Common myeloid progenitor, CD34-positive (primary cell): ENCODE data around the gene CCDC30.
"Not testable (repeated sequence)": the region's sequence is repeated elsewhere in the genome, so short reads cannot be mapped to it uniquely, and the experiment has no call there.

Source experiments
- CTCF ChIA-PET: fragments of 350-600 bp; sonication (Branson Sonifier 250); formaldehyde crosslinking; loops from one replicate; lab custom pipeline; 2021; ENCODE audit warnings: antibody characterized with exemption; lab: Charles Lee
- POLR2A ChIA-PET: fragments of 350-600 bp; sonication (Branson Sonifier 250); formaldehyde crosslinking; loops from one replicate; lab custom pipeline; 2021; ENCODE audit warnings: antibody characterized with exemption; lab: Charles Lee
- DNase-seq, 3 donors: peaks; one replicate each; pipeline versions ENCODE4 v3.0.0 to v3.0.0-alpha.2; 2013
- H3K27ac ChIP-seq, 2 experiments: 1 replicate in 1 of 2; 2 replicates in 1 of 2; pipeline ENCODE4 v1.7.0; 2013; ENCODE audit warnings: inconsistent platforms in 2 of 2, low read length in 2 of 2, mild to moderate bottlenecking in 2 of 2, low read depth in 1 of 2, moderate library complexity in 1 of 2; ENCODE audit not compliant: severe bottlenecking in 2 of 2, insufficient read depth in 1 of 2, poor library complexity in 1 of 2
- H3K27me3 ChIP-seq, 5 experiments: replicated peaks in 2 of 5; 1 replicate in 3 of 5; 2 replicates in 2 of 5; pipeline versions ENCODE4 v1.6.1 to v1.7.0; 2013; ENCODE audit warnings: low read length in 4 of 5, mild to moderate bottlenecking in 2 of 5, moderate library complexity in 2 of 5, inconsistent platforms in 1 of 5; ENCODE audit not compliant: insufficient read depth in 5 of 5, control insufficient read depth in 4 of 5
- H3K36me3 ChIP-seq, 4 experiments: 1 replicate in 2 of 4; 2 replicates in 2 of 4; pipeline versions ENCODE4 v1.6.1 to v1.7.0; 2013; ENCODE audit warnings: low read length in 3 of 4, control low read depth in 1 of 4, mild to moderate bottlenecking in 1 of 4; ENCODE audit not compliant: control insufficient read depth in 4 of 4, insufficient read depth in 4 of 4
- H3K4me1 ChIP-seq, 4 experiments: 1 replicate in 3 of 4; 2 replicates in 1 of 4; pipeline versions ENCODE4 v1.6.1 to v1.7.1; 2013; ENCODE audit warnings: low read length in 3 of 4, mild to moderate bottlenecking in 3 of 4, control low read depth in 1 of 4, inconsistent platforms in 1 of 4, moderate library complexity in 1 of 4; ENCODE audit not compliant: control insufficient read depth in 4 of 4, insufficient read depth in 4 of 4; ENCODE audit errors: control extremely low read depth in 1 of 4
- H3K4me3 ChIP-seq, 7 experiments: 1 replicate in 4 of 7; 2 replicates in 3 of 7; pipeline versions ENCODE4 v1.5.1 to v1.7.0; 2013; ENCODE audit warnings: mild to moderate bottlenecking in 7 of 7, low read length in 6 of 7, moderate library complexity in 6 of 7, inconsistent platforms in 2 of 7, low read depth in 2 of 7, control low read depth in 1 of 7; ENCODE audit not compliant: insufficient read depth in 4 of 7, control insufficient read depth in 1 of 7; ENCODE audit errors: extremely low read depth in 1 of 7
- H3K9me3 ChIP-seq, 5 experiments: 1 replicate in 4 of 5; 2 replicates in 1 of 5; pipeline versions ENCODE4 v1.6.1 to v1.7.1; 2013; ENCODE audit warnings: low read length in 4 of 5, mild to moderate bottlenecking in 2 of 5, inconsistent platforms in 1 of 5, low read depth in 1 of 5, moderate library complexity in 1 of 5; ENCODE audit not compliant: control insufficient read depth in 4 of 5, insufficient read depth in 2 of 5; ENCODE audit errors: control extremely low read depth in 1 of 5
- WGBS: methylation state at CpG from one replicate; pipeline ENCODE4 v1.1.5; 2013; ENCODE audit not compliant: insufficient coverage; 5-methylcytosine and 5-hydroxymethylcytosine counted together

CCDC30 gene

GRCh38 chr1:42620307-42620706, 157.2 kb downstream of the CCDC30 start:
- H3K4me1 ChIP-seq, result no peaks in the 10 kb centered on the region
- no peak overlapping the region for H3K27ac ChIP-seq
- no peaks in the 10 kb centered on the region for H3K36me3 ChIP-seq
- WGBS, result no CpG with 5 or more reads among the region's 2 CpGs
- no peaks in the 10 kb centered on the region for H3K27me3 ChIP-seq
- H3K9me3 ChIP-seq, result no peaks in the 10 kb centered on the region
- no peak overlapping the region for H3K4me3 ChIP-seq
- no peak for DNase-seq
- CTCF ChIA-PET, result no interaction called here
- POLR2A ChIA-PET, result no interaction called here

- H3K9me3 ChIP-seq, POLR2A ChIA-PET, H3K27ac ChIP-seq, H3K27me3 ChIP-seq, CTCF ChIA-PET, H3K4me1 ChIP-seq, DNase-seq, H3K36me3 ChIP-seq, H3K4me3 ChIP-seq: not testable (repeated sequence)
- WGBS, result 100% methylated on average over 2 of the region's 4 CpGs
These were observed 158.1 kb downstream of the CCDC30 start for GRCh38 chr1:42621180-42621579.

GRCh38 chr1:42627205-42627604, 164.1 kb downstream of the CCDC30 start:
- H3K27me3 ChIP-seq, H3K27ac ChIP-seq, CTCF ChIA-PET, H3K9me3 ChIP-seq, H3K4me3 ChIP-seq, DNase-seq, H3K36me3 ChIP-seq, H3K4me1 ChIP-seq, POLR2A ChIA-PET: not testable (repeated sequence)
- 95% methylated on average over 3 of the region's 3 CpGs for WGBS

DNA sequence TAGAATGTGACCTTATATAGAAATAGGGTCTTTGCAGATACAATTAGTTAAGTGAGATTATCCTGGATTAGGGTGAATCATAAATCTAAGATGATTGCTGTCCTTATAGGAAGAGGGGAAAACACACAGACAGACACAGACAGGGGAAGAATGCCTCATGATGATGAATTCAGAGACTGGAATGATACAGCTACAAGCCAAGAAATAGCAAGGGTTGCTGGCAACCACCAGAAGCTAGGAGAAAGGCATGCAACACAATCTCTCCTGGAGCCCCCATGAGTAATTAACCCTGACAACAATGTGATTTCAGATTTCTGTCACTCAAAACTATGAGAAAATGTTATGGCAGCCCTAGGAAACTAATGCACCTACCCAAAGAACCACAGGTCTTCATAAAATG, 176.0 kb downstream of the CCDC30 start:
- no peak overlapping the region for H3K27ac ChIP-seq
- POLR2A ChIA-PET, result no interaction called here
- no peaks in the 10 kb centered on the region for H3K27me3 ChIP-seq
- H3K4me3 ChIP-seq, result no peak overlapping the region
- CTCF ChIA-PET, result interaction anchor here (0.9 kb wide), 1 partner anchor 14 kb away, joined by 3 read pairs; no protein-coding TSS in a partner anchor
- H3K36me3 ChIP-seq, result no peaks in the 10 kb centered on the region
- H3K9me3 ChIP-seq, result no peaks in the 10 kb centered on the region
- no peak for DNase-seq
- H3K4me1 ChIP-seq, result no peaks in the 10 kb centered on the region

- Histone ChIP-seq H3K9me3 (peaks cover 0 to 2% (median 0%) of the 10 kb centered on the region in 5 experiments), H3K36me3 (no peaks in the 10 kb centered on the region), H3K4me3 (no peak overlapping the region), H3K4me1 (no peaks in the 10 kb centered on the region), H3K27ac (no peak overlapping the region), H3K27me3 (no peaks in the 10 kb centered on the region)
- POLR2A ChIA-PET, result no interaction called here
- CTCF ChIA-PET, result no interaction called here
- WGBS, result 100% methylated on average over 1 of the region's 2 CpGs
- peak in 2 of 3 donors; percentile 14 for DNase-seq
These were observed 183.0 kb downstream of the CCDC30 start for GRCh38 chr1:42646056-42646455.

GRCh38 chr1:42657201-42657600, 194.1 kb downstream of the CCDC30 start:
- Histone ChIP-seq H3K27ac (no peak overlapping the region), H3K9me3 (no peaks in the 10 kb centered on the region), H3K36me3 (peaks cover 0 to 24% (median 12%) of the 10 kb centered on the region in 4 experiments), H3K4me3 (peak overlapping the region in 3 of 7 experiments; percentile 28 to 94 (median 93)), H3K27me3 (no peaks in the 10 kb centered on the region), H3K4me1 (peaks cover 13 to 25% (median 21%) of the 10 kb centered on the region in 4 experiments)
- ChIA-PET POLR2A (interaction anchor here (1.9 kb wide), 1 partner anchor 25 kb away, joined by 18 read pairs; the partner anchor contains the start of gene YBX1), CTCF (interaction anchor here (1.0 kb wide), 1 partner anchor 27 kb away, joined by 3 read pairs; no protein-coding TSS in a partner anchor)
- DNase-seq, result peak in 1 of 3 donors; percentile 8
- 0% methylated on average over 1 of the region's 5 CpGs for WGBS

DNA sequence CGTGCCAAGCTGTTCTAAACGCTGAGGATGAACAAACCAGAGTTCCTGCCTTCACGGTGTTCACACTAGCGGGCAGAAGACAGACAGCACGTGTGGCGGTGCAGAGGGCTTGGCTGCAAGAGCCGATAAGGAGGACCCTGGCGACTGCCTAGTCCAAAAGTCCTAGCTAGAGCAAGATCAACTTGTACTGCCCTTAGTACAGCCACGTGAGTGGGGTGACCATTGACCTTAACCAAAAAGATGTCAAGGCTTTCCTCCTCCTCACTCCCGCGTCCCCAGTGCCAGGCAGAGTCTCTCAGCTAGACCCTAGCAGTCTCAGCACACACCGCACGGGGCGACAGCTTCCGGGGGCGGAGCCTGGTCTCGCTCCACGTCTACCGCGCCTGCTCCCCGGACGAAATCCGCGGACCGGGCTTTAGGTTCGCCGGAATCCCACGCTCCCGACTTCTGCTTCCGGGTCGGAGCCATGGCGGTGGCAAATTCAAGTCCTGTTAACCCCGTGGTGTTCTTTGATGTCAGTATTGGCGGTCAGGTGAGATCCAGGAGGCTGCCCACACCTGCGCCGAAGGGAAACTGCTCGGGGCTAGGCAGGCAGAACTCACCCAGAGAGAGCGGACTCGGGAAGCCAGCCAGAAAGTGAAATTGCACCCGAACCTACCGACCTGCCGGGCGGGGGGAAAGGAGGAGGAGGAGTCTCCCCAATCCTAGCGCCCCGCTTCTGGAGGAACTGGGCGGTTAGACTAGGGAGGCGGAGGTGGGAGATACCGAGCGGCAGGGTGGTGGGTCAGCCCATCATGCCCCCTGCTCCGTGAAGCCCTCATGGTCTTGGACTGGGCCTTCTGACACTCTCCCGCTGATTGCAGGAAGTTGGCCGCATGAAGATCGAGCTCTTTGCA, 195.1 kb downstream of the CCDC30 start, which contains the start of gene PPIH:
Gene PPIH (plus strand): TSS at position 443 of the 896 bp plus-strand sequence. CDS start 24 bp downstream, at position 467.
- under 1% methylated on average over 53 of the region's 53 CpGs for WGBS
- CTCF ChIA-PET, result interaction anchor here (1.0 to 1.4 kb wide), 2 partner anchors 11 to 28 kb away, joined by 3 to 4 read pairs; no protein-coding TSS in a partner anchor

More for the DNA sequence above, 195.1 kb downstream of the CCDC30 start, which contains the start of gene PPIH:
- H3K27me3 ChIP-seq, result no peaks in the 10 kb centered on the region
- H3K9me3 ChIP-seq, result no peaks in the 10 kb centered on the region
- peaks cover 13 to 25% (median 21%) of the 10 kb centered on the region in 4 experiments for H3K4me1 ChIP-seq
- peak within 1 kb of the TSS; percentile 37 to 83 for H3K27ac ChIP-seq
- DNase-seq, result peak; percentile 91 to 96 (median 95)
- POLR2A ChIA-PET, result interaction anchor here (1.9 kb wide), 1 partner anchor 24 kb away, joined by 18 read pairs; the partner anchor contains the start of gene YBX1
- peaks cover 2 to 29% (median 14%) of the 10 kb centered on the region in 4 experiments for H3K36me3 ChIP-seq
- H3K4me3 ChIP-seq, result peak within 1 kb of the TSS; percentile 82 to 98 (median 85)
